GM12878 (cell line): ENCODE results near the gene MELTF. TPM values are rescaled to one million over a fixed set of nuclear protein-coding genes. Genes with fewer than 3 reads are reported as not detected.

ENCODE experiments used
- BCL11A ChIP-seq: IDR thresholded peaks from 2 replicates; pipeline ENCODE4 v1.6.1; 2011; ENCODE audit warnings: low read depth, low read length
- BHLHE40 ChIP-seq, 2 experiments: fragments of 450-650 bp in 1 of 2; IDR thresholded peaks; 2 replicates each; pipeline ENCODE4 v1.6.1; 2011 to 2017; ENCODE audit warnings: low read depth in 2 of 2, borderline replicate concordance in 1 of 2, improper control_type of control experiment in 1 of 2, low read length in 1 of 2, mild to moderate bottlenecking in 1 of 2
- CHD2 ChIP-seq: IDR thresholded peaks from 2 replicates; pipeline ENCODE4 v1.6.1; 2011; ENCODE audit warnings: low read depth, low read length, improper control_type of control experiment, borderline replicate concordance
- E4F1 ChIP-seq: fragments of 450-650 bp; IDR thresholded peaks from 2 replicates; pipeline ENCODE4 v1.6.1; 2018; ENCODE audit warnings: borderline replicate concordance, mild to moderate bottlenecking; ENCODE audit not compliant: partially characterized antibody
- GATAD2B ChIP-seq: fragments of 450-650 bp; conservative IDR thresholded peaks from 2 replicates; pipeline ENCODE4 v1.6.1; 2017; ENCODE audit warnings: low read depth, mild to moderate bottlenecking, moderate library complexity
- HCFC1 ChIP-seq: fragments of 150-350 bp; IDR thresholded peaks from 2 replicates; pipeline ENCODE4 v1.6.1; 2014; ENCODE audit warnings: low read length
- HDAC6 ChIP-seq: fragments of 200-600 bp; sonication (generic); IDR thresholded peaks from one replicate; pipeline ENCODE4 v1.8.0; 2017; ENCODE audit warnings: antibody characterized with exemption; ENCODE audit not compliant: unreplicated experiment
- KDM1A ChIP-seq: fragments of 200-600 bp; sonication (generic); IDR thresholded peaks from 2 replicates; pipeline ENCODE4 v1.6.1; 2016; ENCODE audit warnings: borderline replicate concordance
- NKRF ChIP-seq: fragments of 450-650 bp; conservative IDR thresholded peaks from 2 replicates; pipeline ENCODE4 v1.6.1; 2017; ENCODE audit warnings: mild to moderate bottlenecking, moderate library complexity
- SIN3A ChIP-seq: IDR thresholded peaks from 2 replicates; pipeline ENCODE4 v1.6.1; 2012; ENCODE audit warnings: low read depth, low read length, improper control_type of control experiment
- SKIL ChIP-seq: fragments of 450-650 bp; IDR thresholded peaks from 2 replicates; pipeline ENCODE4 v1.6.1; 2017; ENCODE audit warnings: mild to moderate bottlenecking, low read depth, inconsistent platforms; ENCODE audit not compliant: poor library complexity, severe bottlenecking
- SMARCA5 ChIP-seq: fragments of 450-650 bp; IDR thresholded peaks from 2 replicates; pipeline ENCODE4 v1.6.1; 2017; ENCODE audit warnings: mild to moderate bottlenecking
- SMC3 ChIP-seq: IDR thresholded peaks from 2 replicates; pipeline ENCODE4 v1.6.1; 2011; ENCODE audit warnings: low read length, improper control_type of control experiment, borderline replicate concordance
- SPI1 ChIP-seq: IDR thresholded peaks from 2 replicates; pipeline ENCODE4 v1.6.1; 2011; ENCODE audit warnings: low read depth, mild to moderate bottlenecking, low read length, moderate library complexity, borderline replicate concordance; ENCODE audit not compliant: insufficient read depth
- polyA plus RNA-seq, 11 experiments: library from polyadenylated mRNA; depleted of rRNA in 4 of 11; unstranded in 6 of 11; stranded (reverse) in 5 of 11; fragments of >200 nt; fragmentation: Nextera tagmentation in 4 of 11; fragmentation: Illumina TruSeq in 1 of 11; extraction: Ambion mirVana in 4 of 11; extraction: Trizol in 1 of 11; gene quantifications; 1 replicate in 1 of 11; 2 replicates in 10 of 11; pipeline versions ENCODE4 v1.2.1 to v1.2.3, GENCODE V29; 2011 to 2016; ENCODE audit warnings: inconsistent platforms in 2 of 11, missing spikeins in 2 of 11, low read depth in 1 of 11
- total RNA-seq, 4 experiments: library from RNA; depleted of rRNA in 3 of 4; stranded (reverse); fragments of >200 nt in 3 of 4; fragmentation: Illumina TruSeq in 1 of 4; extraction: Trizol in 1 of 4; gene quantifications; 2 replicates each; pipeline versions ENCODE4 v1.2.1 to v1.2.3, GENCODE V29; 2013 to 2021
- TF ChIP-seq, protein P1 (sequence below): fragments of 450-650 bp; formaldehyde crosslinking; IDR thresholded peaks from 2 replicates; pipeline ENCODE4 v1.4.0; 2022; ENCODE audit warnings: mild to moderate bottlenecking, moderate library complexity
- TF ChIP-seq, protein P2 (sequence below): IDR thresholded peaks from 2 replicates; pipeline ENCODE4 v1.6.1; 2011; ENCODE audit warnings: borderline replicate concordance, low read depth, mild to moderate bottlenecking, moderate library complexity, low read length; ENCODE audit not compliant: insufficient read depth, poor library complexity, severe bottlenecking

MELTF gene
- total and polyA plus RNA-seq, 10 of the 15 experiments (the other 5 are each of a cell fraction or from before 2014, with no cell fraction given), result 0.55 to 49.1 (median 11.1) TPM

- TF ChIP-seq, protein P1, sequence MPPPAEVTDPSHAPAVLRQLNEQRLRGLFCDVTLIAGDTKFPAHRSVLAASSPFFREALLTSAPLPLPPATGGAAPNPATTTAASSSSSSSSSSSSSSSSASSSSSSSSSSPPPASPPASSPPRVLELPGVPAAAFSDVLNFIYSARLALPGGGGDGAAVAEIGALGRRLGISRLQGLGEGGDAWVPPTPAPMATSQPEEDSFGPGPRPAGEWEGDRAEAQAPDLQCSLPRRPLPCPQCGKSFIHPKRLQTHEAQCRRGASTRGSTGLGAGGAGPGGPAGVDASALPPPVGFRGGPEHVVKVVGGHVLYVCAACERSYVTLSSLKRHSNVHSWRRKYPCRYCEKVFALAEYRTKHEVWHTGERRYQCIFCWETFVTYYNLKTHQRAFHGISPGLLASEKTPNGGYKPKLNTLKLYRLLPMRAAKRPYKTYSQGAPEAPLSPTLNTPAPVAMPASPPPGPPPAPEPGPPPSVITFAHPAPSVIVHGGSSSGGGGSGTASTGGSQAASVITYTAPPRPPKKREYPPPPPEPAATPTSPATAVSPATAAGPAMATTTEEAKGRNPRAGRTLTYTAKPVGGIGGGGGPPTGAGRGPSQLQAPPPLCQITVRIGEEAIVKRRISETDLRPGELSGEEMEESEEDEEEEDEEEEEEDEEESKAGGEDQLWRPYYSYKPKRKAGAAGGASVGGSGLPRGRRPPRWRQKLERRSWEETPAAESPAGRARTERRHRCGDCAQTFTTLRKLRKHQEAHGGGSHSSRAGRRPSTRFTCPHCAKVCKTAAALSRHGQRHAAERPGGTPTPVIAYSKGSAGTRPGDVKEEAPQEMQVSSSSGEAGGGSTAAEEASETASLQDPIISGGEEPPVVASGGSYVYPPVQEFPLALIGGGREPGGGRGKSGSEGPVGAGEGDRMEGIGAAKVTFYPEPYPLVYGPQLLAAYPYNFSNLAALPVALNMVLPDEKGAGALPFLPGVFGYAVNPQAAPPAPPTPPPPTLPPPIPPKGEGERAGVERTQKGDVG, result no peak
- TF ChIP-seq GATAD2B (no peak; the same call in none of the 2 replicates), HCFC1 (0 out of 2 replicates have a peak, but pooled peaks have one; percentile 4), SPI1 (peak; percentile 7; the same call in 1 of the 2 replicates), SMARCA5 (0 out of 2 replicates have a peak, but pooled peaks have one; percentile 37), SKIL (no peak), CHD2 (no peak), E4F1 (no peak), BCL11A (no peak), KDM1A (no peak), SMC3 (no peak), BHLHE40 (IDR thresholded peaks at IDR 0.05; ENCODE audit: borderline replicate concordance in 1 of 2, low read depth in 2 of 2, low read length in 1 of 2) (peak in 1 of 2 experiments; percentile 27; a peak in 2 of 4 replicates), NKRF (peak; percentile 32), SIN3A (no peak), HDAC6 (peak; percentile 42)
- TF ChIP-seq, protein P2, sequence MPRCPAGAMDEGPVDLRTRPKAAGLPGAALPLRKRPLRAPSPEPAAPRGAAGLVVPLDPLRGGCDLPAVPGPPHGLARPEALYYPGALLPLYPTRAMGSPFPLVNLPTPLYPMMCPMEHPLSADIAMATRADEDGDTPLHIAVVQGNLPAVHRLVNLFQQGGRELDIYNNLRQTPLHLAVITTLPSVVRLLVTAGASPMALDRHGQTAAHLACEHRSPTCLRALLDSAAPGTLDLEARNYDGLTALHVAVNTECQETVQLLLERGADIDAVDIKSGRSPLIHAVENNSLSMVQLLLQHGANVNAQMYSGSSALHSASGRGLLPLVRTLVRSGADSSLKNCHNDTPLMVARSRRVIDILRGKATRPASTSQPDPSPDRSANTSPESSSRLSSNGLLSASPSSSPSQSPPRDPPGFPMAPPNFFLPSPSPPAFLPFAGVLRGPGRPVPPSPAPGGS, result no peak
Measured at GRCh38 chr3:196968233-196969133, 61.1 kb downstream of the MELTF start, which contains the start of gene PIGZ (continued).
